GM23248 (cell line): ENCODE data around the gene PARP15.

Source experiments
- EZH2 ChIP-seq: fragments of 200-600 bp; sonication (generic); IDR thresholded peaks from 2 replicates; pipeline ENCODE4 v1.6.1; 2018; ENCODE audit warnings: antibody characterized with exemption, mild to moderate bottlenecking; ENCODE audit not compliant: insufficient read depth, poor library complexity, severe bottlenecking
- EZH2phosphoT487 ChIP-seq: fragments of 200-600 bp; sonication (generic); IDR thresholded peaks from 2 replicates; pipeline ENCODE4 v1.6.1; 2018; ENCODE audit warnings: antibody characterized with exemption, moderate library complexity, mild to moderate bottlenecking, low read depth; ENCODE audit not compliant: insufficient read depth

GRCh38 chr3:122640437-122640999 is 63.1 kb downstream of the PARP15 start:
- TF ChIP-seq EZH2phosphoT487: no peak
- no peak for TF ChIP-seq EZH2
